Posterior cingulate gyrus (tissue), 11 donors: Measurements from ENCODE around the gene TES.
A peak's percentile ranks its signal among the peaks of the same experiment; 100 is the strongest.
"Not testable (repeated sequence)": the region's sequence is repeated elsewhere in the genome, so short reads cannot be mapped to it uniquely, and the experiment has no call there.

Experiments
- DNase-seq, 10 donors: peaks; one replicate each; pipeline versions ENCODE4 v3.0.0 to v3.0.0-alpha.2; 2020 to 2021; ENCODE audit warnings: mixed read lengths in 3 of 10
- intact Hi-C: fragments of 100-400 bp; cut with DNase I; formaldehyde crosslinking; loops from one replicate; pipeline ENCODE4 v1.15.1; 2023

Gene TES, protein sequence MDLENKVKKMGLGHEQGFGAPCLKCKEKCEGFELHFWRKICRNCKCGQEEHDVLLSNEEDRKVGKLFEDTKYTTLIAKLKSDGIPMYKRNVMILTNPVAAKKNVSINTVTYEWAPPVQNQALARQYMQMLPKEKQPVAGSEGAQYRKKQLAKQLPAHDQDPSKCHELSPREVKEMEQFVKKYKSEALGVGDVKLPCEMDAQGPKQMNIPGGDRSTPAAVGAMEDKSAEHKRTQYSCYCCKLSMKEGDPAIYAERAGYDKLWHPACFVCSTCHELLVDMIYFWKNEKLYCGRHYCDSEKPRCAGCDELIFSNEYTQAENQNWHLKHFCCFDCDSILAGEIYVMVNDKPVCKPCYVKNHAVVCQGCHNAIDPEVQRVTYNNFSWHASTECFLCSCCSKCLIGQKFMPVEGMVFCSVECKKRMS

DNA sequence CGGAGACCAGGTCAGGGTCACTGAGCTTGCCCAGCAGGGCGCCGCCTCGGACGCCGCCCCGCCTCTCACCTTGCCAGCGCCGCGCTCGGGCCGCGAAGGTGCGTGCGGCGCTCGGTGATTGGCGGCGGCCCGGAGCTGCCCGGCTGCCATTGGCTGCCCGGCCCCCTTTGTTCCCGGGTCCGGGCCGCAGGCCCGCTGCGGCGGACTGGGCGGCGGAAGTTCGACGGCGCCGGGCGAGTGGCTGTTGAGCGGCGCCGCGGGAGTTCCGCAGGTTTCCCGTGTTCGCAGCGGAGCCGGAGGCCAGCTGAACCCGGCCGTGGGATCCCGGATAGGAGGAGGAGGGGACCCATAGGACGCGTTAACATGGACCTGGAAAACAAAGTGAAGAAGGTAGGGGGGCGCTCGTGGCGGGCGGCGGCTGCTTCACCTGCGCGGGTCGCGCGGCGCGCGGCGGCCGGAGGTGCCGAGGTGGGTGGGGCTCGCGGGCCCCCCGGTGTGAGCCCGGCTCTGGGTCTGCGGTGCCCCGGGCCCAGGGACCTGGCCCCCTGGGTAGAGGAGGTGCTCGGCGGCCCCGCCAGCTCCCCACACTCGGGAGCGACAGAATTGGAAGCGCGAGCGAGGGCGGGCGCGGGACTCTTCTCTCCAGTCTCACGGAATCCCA lies at the start of gene TES:
TSS of gene TES (plus strand) at position 195 of the 661 bp plus-strand sequence. CDS start at position 364, 169 bp downstream.
- DNase-seq: peak in 4 of 10 donors; percentile 15 to 73 (median 51)
- intact Hi-C loops: no loop called here

DNA sequence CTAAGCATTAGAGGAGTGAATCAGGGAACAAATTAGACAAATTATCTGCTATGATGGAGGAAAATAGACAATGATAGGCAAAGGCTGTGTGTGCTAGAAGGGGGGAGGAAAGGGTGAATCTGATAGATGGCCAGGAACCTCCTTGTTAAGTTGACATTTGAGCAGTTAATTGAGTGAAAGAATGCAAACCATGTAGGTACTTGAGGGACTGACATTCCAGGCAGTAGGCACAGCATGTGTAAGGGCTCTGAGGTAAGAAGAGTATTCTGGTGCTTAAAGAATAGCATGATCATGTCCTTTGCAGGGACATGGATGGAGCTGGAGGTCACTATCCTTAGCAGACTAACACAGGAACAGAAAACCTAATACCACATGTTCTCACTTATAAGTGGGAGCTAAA lies 48.6 kb upstream of the TES start:
- DNase-seq: no peak
- intact Hi-C loops: no loop called here

DNA sequence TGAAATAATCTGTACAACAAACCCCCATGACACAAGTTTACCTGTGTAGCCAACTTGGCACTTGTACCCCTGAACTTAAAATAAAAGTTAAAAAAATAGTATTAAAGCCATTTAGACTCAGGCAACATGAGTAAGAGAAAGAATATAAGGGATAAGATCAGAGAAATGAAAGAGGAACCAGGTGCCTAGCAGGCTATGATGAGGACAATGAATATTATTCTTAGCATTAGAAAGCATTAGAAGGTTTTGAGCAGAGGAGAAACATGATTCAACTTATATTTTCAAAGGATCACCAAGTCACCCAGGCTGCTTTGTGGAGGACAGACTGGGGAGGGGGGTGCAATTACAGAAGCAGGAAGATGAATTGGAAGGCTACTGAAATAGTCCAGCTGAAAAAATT lies 48.1 kb upstream of the TES start:
- intact Hi-C loops: no loop called here
- DNase-seq: no peak

DNA sequence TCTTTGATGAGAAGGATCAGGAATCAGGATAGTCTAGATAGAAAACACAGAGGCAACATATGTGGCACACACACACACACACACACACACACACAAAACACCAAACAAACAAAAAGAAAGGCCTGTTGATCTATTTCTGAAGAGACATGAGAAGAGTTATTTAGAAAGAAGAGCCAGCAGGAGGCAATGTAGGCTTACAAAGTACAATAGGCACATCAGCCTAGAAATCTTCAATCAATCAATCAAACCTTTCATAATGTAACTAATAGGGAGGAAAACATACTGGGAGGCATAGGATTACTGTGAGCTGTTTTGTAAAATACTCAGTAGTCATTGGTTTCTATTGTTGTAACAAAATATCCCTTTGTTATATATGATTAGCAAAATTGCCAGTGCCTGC lies 47.3 kb upstream of the TES start:
- intact Hi-C loops: no loop called here
- no peak for DNase-seq

DNA sequence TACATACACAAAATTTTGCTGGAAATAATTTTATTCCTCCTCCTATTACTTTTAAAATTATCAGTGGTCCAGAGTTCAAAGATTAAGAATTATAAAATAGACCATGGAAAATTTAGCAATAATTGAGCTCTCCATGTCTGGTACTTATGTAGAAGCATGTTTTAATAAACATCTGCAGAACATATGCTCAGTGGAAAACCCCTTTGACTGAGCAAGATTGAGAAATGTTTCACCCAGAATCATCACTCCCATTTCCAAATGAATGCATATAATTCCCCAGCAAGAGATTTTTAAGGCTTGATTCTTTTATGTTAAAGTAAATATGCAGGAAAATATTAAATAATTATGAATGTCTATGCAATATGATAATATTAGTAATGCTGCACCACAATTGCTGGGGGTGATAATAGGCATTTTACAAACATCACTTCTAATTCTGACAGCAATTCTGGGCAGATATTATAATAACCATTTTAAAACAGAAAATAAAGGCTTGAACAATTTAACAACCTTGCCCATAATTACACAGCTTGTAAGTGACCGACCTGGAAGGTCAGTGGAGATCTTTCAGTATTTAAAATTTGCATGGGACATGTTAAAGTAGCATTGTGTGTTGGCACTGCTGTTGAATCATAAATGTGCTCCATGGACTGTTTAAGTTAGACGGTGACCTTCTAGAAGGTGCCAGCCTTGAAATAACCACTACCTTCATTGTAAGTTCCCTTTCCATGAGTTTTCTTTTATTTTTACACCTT lies 45.6 kb upstream of the TES start:
- no peak for DNase-seq
- intact Hi-C loops: no loop called here

DNA sequence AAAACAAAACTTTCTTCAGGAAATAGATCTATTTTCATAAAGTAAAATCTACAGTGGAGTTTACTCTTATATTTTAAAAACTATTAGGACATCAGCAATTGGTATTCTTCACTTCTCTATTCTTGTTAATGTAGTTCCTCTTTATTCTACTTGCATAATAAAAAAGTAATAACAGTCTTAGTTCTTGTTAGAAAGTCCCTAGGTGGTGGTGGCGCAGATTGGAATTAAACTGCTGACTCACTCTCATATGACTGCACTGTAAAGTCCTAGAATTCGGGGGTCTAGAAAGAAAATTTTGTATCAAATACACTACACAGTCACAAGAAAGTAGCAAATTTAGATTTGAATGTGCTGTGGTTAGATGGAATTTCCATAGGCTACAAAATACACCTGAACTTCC lies 44.6 kb upstream of the TES start:
- intact Hi-C loops: no loop called here

DNA sequence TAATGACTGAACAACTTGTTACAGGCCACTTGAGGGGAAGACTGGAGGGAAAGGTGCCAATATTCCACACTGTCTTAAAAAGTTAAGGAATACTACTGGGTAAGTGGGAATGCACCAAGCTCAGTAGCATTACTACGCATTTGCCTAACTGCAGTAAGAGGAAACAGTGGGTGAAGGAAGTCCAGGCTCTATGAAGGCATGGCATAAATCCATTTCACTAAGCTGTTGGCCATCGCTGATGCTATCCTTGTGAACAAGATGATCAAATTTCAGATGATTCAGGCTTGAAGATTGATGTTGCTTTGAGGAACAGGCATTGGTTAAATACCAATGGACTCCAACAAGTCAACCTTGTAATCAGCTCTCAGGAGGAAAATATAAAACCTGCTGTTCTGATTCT lies 44.2 kb upstream of the TES start:
- intact Hi-C loops: no loop called here
- DNase-seq: no peak

More for the DNA sequence above, 44.6 kb upstream of the TES start:
- no peak for DNase-seq

DNA sequence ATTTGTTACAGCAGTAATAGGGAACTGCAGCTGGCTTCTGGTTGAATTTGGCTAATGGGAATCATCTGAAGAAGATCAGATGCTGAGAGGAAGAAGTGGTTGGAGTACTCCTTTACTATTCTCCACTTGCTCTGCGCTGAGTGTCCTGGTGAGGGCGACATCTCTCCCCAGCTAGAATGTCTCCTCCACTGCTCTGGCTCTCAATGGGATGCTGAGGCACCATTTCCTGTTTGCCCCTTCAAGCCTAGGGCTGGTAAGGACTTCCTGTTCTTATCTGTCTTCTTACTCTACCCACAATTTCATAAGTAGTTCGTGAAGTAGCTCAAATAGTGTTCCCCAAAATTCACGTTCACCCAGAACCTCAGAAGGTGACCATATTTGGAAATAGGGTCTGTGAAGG lies 43.2 kb upstream of the TES start:
- no peak for DNase-seq
- intact Hi-C loops: no loop called here

DNA sequence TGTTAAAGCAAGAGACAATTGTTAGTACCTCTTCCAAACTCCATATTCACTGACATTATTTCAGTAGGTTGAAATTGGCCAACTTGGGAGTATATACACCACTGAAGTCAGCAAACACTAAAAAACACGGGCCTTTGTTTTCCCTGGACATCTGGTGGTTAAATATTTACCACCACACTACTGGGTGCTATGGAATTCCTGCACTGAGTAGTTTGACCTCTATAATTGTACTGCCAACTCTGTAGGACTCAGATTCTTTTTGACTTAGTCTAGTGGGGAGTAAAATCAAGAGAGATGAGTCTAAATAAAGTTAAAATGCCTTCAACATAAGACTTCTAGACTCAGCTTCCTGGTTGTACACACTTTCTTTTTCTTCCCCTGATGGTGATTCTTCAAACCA lies 41.3 kb upstream of the TES start:
- intact Hi-C loops: no loop called here
- no peak for DNase-seq

DNA sequence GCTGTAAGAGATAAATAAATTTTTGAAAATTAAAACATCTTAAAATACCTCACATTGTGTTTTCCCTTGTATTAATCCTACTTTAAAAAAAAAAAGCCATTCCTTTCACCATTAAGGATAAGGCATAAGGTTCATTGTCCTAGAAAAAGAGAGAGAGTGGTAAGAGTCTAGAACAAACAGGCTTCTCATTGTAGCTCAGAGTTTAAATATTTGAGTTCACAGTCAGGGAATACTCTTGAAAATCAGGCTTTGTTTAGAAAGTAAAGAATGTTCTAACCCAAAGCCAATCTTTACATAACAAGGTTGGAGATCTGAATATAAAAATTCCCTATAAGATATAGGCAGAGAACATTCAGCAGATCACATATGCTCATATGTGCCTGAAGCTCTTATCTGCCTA lies 40.2 kb upstream of the TES start:
- no peak for DNase-seq
- intact Hi-C loops: loop anchor here (5.0 kb wide), 1 partner anchor 417 kb away; no protein-coding TSS in a partner anchor

DNA sequence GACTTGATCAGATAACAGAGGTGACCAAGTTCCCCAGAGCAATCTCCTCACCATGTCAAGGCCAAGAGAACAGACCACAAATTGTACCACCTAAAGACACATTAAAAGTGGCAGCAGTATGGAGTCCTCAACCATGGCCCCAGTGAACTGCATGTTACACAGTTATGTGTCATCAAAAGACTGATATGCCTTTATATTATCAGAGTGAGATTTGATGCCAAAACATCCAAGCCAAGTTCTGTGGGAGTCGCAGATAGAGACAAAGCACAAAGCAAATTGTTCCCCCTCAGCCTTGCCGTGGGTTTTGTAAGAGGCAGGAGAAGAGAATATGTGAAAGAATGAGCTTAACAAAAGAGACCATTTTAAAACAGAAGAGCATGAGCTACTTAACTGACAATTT lies 39.2 kb upstream of the TES start:
- intact Hi-C loops: loop anchor here (5.0 kb wide), 1 partner anchor 416 kb away; no protein-coding TSS in a partner anchor
- DNase-seq: no peak

DNA sequence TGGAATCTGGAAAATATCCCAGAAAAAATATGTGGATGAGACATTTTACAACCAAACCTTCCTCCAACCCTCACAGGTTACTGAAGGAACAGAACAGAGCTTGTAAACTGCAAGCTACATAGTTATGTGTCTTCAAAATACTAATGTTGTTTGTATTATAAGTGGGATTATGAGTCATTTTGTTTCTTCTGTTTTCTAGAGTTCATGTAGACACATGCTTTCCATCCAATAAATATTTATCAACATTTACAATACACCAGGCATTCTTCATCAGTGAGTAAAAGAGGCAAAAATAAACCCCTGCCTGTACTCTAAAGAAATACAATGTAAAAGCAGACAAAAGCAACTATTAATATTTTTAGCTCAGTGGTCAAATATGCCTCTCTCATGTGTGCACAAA lies 38.0 kb upstream of the TES start:
- intact Hi-C loops: loop anchor here (5.0 kb wide), 1 partner anchor 415 kb away; no protein-coding TSS in a partner anchor
- no peak for DNase-seq

DNA sequence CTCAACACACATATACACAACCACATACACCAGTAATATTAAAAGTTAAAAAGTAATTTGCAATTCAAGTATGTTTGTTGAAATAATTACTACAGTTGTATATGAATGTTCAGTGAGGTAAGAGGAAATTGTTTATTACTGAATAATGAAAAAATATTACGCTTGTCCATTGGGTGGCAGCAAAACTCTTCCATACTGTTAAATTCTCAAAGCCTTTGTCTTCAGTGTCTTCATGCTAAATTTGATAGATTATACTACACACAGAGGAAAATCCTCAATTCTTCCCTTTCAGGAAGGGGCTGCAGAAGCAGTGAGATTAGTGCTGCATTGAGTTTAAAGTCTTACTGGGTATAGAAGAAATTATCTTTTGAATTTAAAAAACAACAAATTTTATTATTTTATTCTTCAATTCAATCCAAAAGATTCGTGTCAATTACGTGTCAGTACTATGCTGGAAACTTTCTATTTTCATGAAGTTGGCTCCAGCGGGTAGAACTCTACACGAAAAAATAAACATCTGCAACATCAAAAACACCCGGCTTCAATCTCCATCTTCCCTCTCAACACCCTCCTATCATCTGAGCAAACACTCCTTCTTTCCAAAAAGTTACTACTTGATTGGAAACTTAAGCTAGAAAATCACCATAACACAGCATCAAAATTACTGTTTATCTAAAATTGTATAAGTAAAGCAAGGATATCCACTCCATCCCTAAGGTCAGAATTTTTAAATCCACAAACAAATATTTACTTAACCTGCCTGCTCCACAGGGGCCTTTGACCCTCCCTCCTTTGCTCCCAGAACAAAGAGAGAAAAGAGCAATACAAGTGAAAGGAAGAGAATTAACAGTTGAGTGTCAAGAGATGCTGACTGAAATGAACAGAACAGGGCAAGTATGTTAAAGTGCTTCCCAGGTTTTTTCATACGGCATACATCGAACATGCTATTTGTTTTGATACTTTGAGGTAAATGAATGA lies 37.0 kb upstream of the TES start:
- DNase-seq: no peak
- intact Hi-C loops: loop anchor here (1.0 to 5.0 kb wide), 3 partner anchors 63 to 636 kb away; no protein-coding TSS in a partner anchor

DNA sequence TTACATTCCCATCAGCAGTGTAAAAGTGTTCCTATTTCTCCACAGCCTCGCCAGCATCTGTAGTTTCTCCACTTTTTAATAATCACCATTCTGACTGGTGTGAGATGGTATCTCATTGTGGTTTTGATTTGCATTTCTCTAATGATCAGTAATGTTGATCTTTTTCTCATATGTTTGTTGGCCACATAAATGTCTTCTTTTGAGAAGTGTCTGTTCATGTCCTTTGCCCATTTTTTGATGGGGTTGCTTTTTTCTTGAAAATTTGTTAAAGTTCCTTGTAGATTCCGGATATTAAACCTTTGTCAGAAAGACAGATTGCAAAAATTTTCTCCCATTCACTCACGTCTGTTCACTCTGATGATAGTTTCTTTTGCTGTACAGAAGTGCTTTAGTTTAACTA lies 35.2 kb upstream of the TES start:
- intact Hi-C loops, DNase-seq: not testable (repeated sequence)

DNA sequence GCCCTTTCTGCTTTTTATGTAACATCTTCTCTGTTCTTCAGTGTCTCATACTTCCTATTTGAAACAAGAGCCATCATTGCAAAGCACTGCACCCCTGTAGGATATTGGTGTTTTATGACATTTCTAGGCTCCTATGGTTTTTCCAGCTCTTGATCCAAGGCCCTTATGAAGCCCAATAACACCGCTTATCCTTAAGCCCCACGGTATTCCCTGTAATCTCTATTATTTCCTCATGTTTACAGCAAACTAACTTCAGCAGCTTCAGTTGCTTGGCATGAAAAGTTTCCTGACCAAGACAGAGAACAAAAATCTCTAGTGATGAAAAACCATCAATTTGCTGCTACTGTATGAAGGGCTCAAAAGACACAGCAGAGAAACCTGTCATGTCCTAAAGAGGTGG lies 34.1 kb upstream of the TES start:
- no peak for DNase-seq
- intact Hi-C loops: no loop called here

DNA sequence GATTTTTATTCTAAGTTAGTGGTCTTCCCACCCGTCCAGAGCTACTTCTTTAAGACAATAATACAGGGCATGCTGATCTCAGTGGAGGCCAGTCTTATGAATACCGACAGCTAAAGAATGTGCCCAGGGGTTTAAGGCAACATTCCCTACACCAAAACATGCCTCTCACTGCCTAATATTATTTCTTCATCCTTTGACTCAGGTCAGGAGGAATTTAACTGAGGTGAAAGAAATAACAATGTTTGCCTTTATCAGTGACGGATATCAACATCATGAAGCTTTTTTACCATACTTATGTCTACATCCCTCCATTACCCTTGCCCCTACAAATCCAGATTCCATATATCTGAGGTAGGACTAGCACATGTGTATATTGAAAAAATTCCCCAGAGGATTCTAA lies 33.3 kb upstream of the TES start:
- DNase-seq: no peak

DNA sequence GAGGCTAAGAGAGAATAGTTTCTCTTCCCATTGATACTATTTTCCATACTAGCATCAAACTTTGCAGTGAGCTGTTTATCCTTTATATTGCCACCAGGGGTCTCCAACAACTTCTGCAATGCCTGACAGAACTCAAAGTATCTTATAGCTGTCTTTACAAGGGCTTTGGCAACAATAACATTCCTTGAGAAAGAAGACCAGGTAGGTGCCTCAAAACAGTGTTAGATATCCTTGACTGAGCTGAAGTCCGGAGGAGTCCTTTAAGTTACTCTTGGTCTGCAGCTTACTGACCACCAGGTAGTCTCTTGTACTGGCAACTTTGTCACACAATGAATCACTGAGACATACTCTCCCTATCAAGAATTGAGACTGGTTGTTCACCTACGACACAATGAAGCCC lies 30.0 kb upstream of the TES start:
- no peak for DNase-seq
- intact Hi-C loops: no loop called here

More for the DNA sequence above, 33.3 kb upstream of the TES start:
- intact Hi-C loops: no loop called here

DNA sequence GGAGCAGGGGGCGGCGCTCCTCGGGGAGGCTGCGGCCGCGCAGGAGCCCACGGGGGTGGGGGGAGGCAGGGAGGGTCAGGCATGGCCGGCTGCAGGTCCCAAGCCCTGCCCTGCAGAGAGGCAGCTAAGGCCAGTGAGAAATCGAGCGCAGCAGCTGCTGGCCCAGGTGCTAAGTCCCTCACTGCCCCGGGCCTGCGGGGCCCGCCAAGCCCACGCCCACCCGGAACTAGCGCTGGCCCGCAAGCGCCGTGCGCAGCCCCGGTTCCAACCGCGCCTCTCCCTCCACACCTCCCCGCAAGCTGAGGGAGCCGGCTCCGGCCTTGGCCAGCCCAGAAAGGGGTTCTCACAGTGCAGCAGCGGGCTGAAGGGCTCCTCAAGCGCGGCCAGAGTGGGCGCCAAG lies 28.3 kb upstream of the TES start:
- intact Hi-C loops: no loop called here

DNA sequence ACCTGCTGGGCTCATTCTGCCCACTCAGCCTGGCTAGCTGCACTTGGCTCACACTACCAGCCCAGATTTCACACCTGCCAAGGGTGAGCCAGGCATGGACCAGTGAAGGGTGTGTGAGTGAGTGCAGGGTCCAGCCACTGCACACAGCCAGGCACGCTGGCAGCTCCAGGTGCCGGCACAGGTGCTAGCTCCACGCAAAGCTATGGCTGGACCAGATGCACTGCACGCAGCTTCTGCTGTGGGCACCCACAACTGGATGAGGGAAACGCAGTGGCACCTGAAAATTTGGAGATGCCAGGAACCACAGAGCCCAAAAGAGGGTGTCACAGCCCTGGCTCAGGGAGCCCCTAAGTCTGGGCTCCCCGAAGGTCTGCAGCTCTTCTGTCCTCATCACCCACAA lies 24.9 kb upstream of the TES start:
- intact Hi-C loops: no loop called here
- no peak for DNase-seq

More for the DNA sequence above, 28.3 kb upstream of the TES start:
- peak in 2 of 10 donors; percentile 40 to 56 for DNase-seq

DNA sequence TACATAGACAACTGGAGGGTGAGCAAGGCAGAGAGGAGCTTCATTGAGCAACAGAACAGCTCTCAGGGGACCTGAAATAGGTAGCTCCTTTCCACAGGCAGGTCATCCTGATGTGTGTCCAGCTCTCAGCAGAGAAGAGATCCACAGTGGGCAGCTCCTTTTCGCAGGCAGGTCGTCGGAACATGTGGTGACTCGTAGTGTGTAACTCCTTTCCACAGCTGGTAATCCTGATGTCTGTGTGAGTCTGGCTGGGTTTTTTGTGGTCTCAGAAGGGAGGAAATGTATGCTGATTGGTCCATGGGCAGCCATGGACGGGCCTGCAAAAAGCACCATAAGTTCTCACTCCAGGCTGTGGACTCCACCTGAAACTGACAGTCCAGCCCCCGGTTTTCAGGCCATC lies 24.4 kb upstream of the TES start:
- intact Hi-C loops: no loop called here
- no peak for DNase-seq
